ENCODE results near the gene PRKCB.
"Not testable (repeated sequence)": the region's sequence is repeated elsewhere in the genome, so short reads cannot be mapped to it uniquely, and the experiment has no call there.

Gene PRKCB

DNA sequence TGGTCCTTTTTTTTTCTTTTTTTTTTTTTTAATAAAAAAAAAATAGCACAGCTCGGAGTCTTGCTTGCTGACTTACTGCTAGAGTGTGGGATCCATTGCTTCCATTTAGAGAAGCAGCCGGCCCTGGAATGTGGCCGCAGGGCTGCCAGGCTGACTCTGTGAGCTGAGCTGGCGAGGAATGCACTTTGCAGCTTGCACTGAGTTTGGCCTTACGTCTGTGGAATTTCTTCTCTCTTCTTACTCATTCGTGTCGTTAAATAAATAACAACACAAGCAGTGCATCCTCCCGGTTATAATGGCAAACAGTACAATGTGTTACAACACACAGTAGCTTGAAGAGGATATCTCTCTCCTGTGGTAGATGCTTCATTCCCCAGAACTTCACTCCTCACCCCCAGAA, 69.2 kb downstream of the PRKCB start:
- DNase-seq: no peak

DNA sequence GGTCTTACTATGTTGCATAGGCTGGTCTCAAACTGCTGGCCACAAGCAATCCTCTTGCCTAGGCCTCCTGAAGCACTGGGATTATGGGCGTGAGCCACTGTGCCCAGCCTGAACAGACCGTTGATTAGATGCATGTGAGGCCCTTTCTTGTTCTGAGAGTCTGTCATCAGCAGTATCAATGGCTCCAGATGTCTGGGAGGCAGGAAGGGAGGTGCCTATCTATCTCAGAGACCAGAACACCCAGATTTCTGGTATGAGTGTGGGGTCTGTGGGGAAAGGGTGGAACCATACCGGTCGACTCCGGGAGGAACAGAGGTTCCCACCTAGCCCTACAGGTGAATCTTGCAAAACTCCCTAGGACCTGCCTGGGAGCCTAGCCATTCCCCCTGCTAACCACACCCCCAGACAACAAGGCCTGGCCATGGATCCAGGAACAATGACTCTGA, 71.7 kb downstream of the PRKCB start:
- no peak for DNase-seq

DNA sequence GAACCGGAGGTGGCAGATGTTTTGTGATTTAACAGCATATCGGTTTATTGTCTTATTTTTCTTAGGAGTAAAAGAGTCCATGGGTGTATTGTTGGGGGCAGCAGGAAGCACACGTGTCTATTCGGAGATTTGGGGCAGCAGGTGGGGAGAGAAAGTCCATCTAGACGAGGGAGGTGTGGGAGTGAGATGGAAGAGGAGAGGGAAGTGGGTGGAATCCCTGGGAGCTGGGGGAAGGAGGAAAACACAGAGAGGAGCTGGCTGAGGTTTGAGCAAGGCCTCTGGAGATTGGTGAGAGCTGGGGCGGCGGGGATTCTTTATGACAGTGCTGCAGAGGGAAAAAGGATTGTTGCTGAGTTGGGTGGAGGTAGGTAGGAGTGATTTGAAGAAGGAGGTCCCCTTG, 72.1 kb downstream of the PRKCB start:
- no peak for DNase-seq

- no peak for DNase-seq
Measured at GRCh38 chr16:23908790-23909189, 73.0 kb downstream of the PRKCB start.

- no peak for DNase-seq
Measured at GRCh38 chr16:23909792-23910418, 74.1 kb downstream of the PRKCB start.

- DNase-seq: no peak
Measured at GRCh38 chr16:23914946-23915530, 79.3 kb downstream of the PRKCB start.

- not testable (repeated sequence) for DNase-seq
Measured at GRCh38 chr16:23916552-23916951, 80.8 kb downstream of the PRKCB start.

- DNase-seq: no peak
Measured at GRCh38 chr16:23917621-23918020, 81.8 kb downstream of the PRKCB start.

GRCh38 chr16:23920446-23920845, 84.7 kb downstream of the PRKCB start:
- DNase-seq: no peak

- no peak for DNase-seq
Measured at GRCh38 chr16:23920899-23921298, 85.1 kb downstream of the PRKCB start.

GRCh38 chr16:23922406-23922805, 86.6 kb downstream of the PRKCB start:
- DNase-seq: no peak

GRCh38 chr16:23924128-23924527, 88.3 kb downstream of the PRKCB start:
- DNase-seq: no peak

DNA sequence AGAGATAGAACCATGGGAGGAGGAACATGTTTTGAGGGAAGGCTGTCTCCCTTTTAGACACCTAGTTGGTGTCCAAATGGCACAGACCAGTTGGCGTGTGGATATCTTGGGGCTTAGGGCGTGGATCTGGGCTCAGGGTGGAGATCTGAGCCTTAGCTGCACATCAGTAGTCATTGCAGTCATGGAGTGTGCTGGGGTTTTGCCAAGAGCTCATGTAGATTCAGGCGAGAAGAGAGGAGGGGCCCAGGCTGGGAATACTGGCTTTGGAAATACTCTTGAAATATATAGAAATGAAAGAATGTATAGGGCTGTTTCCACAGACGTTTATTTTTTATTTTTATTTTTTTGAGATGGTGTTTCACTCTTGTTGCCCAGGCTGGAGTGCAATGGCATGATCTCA, 92.0 kb downstream of the PRKCB start:
- no peak for DNase-seq

DNA sequence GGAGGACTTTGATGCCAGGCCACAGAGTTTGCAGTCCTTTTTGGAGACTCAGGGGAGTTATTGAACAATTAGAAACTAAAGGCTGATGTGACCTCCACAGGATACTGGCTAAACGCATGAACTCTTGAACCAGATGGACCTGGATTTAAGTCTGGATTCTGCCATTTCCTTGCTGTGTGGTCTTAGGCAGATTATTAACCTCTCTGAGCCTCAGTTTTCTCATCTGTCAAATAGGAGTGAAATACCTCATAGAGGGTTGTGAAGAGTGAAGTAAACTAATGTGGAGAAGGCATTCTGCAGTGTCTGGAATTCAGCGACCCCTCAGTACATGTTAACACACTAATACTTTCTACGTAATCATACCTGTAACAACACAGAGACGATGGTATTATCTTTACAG, 93.5 kb downstream of the PRKCB start:
- DNase-seq: no peak

- DNase-seq: no peak
Measured at GRCh38 chr16:23929856-23930255, 94.1 kb downstream of the PRKCB start.

GRCh38 chr16:23930791-23931190, 95.0 kb downstream of the PRKCB start:
- no peak for DNase-seq

DNA sequence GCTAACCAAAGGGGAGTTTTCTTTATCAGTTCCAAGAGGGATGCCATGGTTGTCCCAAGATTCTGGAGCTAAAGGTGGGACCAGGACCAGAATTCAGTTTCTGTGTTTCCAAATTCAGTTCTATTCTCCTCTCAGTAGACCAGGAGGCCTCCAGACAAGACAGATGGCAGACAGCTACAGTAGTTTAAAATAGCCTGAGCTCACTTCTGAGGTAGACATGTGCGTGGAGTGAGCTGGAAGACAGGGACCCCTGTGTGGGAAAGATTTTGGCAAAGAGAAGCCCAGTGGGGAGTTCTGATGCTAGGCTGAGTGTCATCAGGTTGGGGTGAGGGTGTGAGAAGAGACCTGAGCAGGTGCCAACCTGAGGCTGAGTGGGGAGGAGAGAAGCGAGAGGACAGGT, 95.4 kb downstream of the PRKCB start:
- DNase-seq: no peak

DNA sequence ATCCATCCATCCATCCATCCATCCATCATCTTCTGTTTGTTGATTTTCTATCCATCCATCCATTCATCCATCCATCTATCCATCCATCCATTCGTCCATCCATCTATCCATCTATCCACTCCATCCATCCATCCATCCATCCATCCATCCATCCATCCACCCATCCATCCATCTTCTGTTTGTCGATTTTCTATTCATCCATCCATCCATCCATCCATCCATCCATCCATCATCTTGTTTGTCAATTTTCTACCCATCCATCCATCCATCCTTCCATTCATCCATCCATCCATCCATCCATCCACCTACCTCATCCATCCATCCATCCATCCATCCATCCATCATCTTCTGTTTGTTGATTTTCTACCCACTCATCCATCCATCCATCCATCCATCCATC, 97.9 kb downstream of the PRKCB start:
- DNase-seq: not testable (repeated sequence)

- no peak for DNase-seq
Measured at GRCh38 chr16:23934610-23935236, 98.9 kb downstream of the PRKCB start.

DNA sequence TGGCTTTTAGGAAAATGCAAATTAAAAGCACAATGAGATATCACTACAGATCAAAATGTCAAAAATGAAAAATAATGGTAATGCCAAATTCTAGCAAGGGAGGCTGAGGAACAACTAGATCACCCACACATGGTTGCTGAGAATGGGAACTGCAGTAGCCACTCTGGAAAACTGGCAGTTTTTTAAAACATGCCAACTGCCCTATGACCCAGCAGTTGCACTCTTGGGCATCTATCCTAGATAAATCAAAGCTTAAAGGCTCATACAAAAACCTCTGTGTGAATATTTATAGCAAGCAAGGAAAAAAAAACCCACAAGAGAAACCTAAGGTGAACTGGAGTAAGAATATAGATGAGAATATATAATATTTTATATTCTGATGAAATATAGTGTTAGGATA, 104.3 kb downstream of the PRKCB start:
- DNase-seq: no peak

DNA sequence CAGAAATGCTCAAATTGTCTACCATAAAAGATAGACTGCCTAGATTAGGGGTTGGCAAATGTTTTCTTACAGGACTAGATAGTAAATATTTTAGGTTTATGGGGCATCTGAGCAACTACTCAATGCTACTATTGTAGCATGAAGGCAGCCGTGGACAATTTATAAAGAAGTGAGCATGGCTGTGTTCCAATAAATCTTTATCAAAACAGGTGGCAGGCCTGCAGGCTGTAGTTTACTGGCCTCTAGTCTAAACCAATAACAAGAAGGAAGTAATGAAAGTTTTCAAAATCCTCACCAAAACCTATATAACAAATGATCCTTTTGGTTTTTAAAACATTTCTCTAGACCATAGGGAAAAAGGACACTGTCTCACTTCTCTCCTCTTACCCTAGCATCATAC, 105.2 kb downstream of the PRKCB start:
- DNase-seq: no peak

GRCh38 chr16:23941963-23942564, 106.3 kb downstream of the PRKCB start:
- no peak for DNase-seq

DNA sequence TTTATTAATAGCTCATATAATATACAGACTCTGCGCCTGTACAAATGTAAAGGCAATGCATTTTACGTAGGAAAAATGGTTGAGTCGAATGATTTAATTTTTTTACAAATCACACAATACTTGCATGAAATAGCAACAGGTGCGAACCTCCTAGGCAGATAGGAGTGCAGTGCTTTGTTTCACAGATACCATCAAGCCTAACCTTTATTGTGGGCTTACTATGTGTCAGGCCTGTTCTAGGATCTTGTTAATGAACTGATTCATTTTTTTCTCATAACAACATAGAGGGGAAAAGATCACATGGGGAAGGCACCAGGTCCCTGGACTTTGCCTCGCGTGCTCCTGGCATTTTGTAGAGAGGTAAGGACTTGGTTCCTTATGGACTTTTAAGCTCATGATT, 107.8 kb downstream of the PRKCB start:
- DNase-seq: no peak

GRCh38 chr16:23944381-23944780, 108.6 kb downstream of the PRKCB start:
- DNase-seq: no peak

All from AML-193 (cell line).